ENCODE results near the gene IFITM2.
"Not testable (repeated sequence)": the region's sequence is repeated elsewhere in the genome, so short reads cannot be mapped to it uniquely, and the experiment has no call there.

The IFITM2 gene

GRCh38 chr11:311013-311748, 3.6 kb downstream of the IFITM2 start:
- not testable (repeated sequence) for DNase-seq

GRCh38 chr11:312092-312816, 4.6 kb downstream of the IFITM2 start:
- DNase-seq, result no peak

DNA sequence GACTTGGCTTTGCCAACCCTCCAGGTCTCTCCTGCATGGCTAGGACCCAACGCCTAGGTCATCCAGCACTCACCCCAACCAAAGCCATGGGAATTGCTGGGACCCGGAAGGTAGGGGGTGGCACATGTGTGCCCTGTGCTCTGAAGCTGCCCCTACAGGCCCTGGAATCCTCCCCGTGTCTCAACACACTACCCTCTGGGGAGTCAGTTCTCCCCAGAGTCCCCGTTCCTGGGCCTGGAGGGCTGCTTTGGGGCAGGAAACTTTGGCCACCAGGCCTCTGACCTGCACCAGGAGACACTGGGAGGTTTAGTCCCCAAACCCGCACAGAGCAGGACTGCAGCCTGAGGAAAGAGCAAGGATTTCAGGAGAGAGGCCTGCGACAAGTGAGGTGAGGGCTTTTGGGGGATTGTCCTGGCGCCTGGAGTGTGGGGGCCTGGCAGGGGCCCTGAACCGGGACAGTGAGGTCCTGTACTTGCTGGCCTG, 5.7 kb downstream of the IFITM2 start:
- no peak for DNase-seq

- no peak for DNase-seq
Observed at GRCh38 chr11:313787-314553, 6.4 kb downstream of the IFITM2 start, which contains the start of gene IFITM1. TSS of gene IFITM1 (plus strand) at chr11:314040. CDS start at chr11:314171, 131 bp downstream.

DNA sequence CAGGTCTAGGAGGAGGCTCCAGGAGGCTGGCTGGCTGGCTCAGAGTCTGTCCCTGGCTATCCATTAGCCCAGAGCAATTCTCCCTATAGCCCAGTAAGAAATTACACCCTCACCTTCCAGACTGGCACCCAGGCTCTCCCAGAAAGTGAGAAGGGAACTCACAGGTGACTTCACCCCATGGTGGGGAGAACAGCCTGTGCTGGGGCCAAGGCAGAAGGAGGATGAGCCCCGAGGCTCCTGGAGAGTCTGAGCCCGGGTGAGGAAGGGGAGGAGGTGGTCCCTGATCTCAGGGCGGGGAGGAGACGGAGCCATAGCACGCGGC, 6.9 kb downstream of the IFITM2 start:
- not testable (repeated sequence) for DNase-seq

DNA sequence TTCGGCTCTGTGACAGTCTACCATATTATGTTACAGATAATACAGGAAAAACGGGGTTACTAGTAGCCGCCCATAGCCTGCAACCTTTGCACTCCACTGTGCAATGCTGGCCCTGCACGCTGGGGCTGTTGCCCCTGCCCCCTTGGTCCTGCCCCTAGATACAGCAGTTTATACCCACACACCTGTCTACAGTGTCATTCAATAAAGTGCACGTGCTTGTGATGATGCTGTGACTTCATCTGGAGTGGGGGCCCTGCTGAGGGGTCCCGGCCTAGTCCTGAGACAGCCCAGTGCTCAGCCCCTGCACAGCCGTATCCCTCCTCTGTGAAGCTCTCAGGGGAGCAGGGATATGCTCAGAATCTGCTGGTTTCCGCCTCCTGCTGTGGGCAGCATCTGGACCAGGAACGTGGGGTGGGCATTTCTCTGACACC, 7.5 kb downstream of the IFITM2 start:
- DNase-seq, result no peak

- DNase-seq, result no peak
Observed at GRCh38 chr11:315516-315994, 7.9 kb downstream of the IFITM2 start.

GRCh38 chr11:316031-316701, 8.6 kb downstream of the IFITM2 start:
- DNase-seq, result no peak

DNA sequence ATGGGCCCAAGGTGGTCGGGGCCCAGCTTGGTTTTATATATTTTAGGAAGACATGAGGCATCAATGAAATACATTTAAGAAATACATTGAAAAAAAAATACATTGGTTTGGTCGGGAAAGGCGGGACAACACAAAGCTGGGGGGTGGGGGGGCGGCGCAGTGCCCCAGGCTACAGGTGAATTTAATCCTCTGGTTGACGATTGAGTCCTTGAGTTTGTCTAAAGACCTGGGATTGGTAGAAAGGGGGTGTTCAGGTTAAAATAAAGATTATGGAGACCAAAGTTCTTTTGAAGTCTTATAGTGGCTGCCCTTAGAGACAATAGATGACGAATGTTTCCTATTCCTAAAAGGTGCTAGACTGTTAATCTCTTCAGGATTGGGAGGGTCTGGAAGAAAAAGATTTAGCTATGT, 9.3 kb downstream of the IFITM2 start:
- no peak for DNase-seq

GRCh38 chr11:317668-318404, 10.2 kb downstream of the IFITM2 start:
- not testable (repeated sequence) for DNase-seq

- DNase-seq, result not testable (repeated sequence)
Observed at GRCh38 chr11:318405-319120, 10.9 kb downstream of the IFITM2 start.

DNA sequence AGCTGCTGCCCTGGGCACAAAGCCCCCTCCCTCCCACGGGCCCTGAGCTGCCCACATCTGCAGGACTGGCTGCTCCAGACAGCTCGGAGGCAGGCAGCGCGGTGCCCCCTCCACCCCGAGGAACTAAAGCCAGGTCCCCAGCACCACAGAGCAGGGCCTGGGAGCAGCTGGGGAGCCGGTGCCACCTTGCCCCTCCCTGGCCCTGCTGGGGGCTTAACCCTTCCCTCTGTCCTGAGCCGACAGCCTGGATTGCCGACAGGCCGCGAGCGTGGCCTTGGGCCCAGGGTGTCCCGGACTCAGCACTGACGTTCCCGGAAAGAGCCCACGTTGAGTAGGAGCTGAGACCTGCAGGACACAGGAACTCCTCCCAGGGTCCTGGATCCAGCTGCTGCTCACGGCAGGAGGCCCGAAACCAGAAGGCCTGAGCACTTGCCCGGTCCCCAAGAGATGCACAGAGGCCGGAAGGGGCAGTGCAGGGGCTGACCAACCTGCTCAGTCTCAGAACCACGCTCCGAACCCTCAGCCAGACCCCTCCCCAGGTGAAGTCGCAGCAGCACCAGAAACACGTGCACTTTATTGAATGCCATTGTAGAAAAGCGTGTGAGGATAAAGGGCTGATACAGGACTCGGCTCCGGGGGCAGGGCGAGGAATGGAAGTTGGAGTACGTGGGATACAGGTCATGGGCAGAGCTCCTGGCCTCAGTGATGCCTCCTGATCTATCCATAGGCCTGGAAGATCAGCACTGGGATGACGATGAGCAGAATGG, 11.7 kb downstream of the IFITM2 start:
- DNase-seq, result not testable (repeated sequence)

DNA sequence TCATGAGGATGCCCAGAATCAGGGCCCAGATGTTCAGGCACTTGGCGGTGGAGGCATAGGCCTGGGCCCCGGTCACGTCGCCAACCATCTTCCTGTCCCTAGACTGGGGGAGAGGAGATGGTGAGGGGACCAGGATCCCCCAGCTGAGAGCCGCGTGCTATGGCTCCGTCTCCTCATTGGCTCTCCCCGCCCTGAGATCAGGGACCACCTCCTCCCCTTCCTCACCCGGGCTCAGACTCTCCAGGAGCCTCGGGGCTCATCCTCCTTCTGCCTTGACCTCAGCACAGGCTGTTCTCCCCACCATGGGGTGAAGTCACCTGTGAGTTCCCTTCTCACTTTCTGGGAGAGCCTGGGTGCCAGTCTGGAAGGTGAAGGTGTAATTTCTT, 12.3 kb downstream of the IFITM2 start:
- not testable (repeated sequence) for DNase-seq

GRCh38 chr11:324156-324555, 16.5 kb downstream of the IFITM2 start:
- no peak for DNase-seq

- DNase-seq, result not testable (repeated sequence)
Observed at GRCh38 chr11:324593-325517, 17.2 kb downstream of the IFITM2 start.

DNA sequence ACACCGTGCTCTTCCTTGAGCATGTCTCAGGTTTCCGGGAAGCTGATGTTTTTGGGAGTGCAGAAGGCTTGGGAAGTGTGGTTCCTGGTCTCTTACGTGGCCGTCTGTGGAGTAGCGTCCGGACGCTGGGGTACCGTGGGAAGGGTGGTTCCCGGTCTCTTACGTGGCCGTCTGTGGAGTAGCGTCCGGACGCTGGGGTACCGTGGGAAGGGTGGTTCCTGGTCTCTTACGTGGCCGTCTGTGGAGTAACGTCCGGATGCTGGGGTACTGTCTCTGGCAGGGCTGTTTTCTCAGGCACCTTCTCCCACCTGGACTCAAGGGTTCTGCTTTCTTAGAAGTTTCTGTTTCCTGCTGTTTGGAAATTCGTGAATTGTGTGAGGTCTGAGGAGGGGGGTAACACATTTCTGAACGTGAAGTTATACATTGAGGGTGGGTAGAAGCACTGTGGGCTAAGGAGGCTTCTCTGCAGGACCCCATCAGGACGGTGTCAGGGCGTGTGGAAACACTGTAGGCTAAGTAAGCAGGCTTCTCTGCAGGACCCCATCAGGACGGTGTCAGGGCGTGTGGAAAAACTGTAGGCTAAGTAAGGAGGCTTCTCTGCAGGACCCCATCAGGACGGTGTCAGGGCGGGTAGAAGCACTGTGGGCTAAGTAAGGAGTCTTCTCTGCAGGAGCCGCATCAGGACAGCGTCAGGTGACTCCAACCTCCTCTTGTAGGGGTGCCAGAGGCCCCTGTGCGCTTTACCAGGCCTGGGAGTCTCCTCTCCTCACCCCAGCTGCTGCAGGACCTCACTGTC, 18.4 kb downstream of the IFITM2 start:
- DNase-seq, result no peak

DNA sequence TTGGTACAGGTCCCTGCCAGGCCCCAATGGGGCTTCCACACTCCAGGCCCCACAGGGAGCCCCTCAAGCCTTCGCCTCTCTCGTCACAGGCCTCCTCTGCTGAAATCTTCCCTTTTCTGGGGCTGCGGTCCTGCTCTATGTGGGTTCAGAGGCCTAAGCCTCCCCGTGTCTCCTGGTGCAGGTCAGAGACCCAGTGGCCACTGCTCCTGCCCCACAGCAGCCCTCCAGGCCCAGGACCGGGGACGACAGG, 18.9 kb downstream of the IFITM2 start:
- no peak for DNase-seq

GRCh38 chr11:326842-327580, 19.4 kb downstream of the IFITM2 start:
- DNase-seq, result no peak

Data from NCI-H82 (cell line).